SW480 (cell line): ENCODE measurements around the gene SLC25A30.
"Not testable (repeated sequence)": the region's sequence is repeated elsewhere in the genome, so short reads cannot be mapped to it uniquely, and the experiment has no call there.

Experiments used
- DNase-seq: peaks from one replicate; pipeline ENCODE4 v3.0.0-alpha.2; 2016; ENCODE audit warnings: low spot score

SLC25A30 gene

GRCh38 chr13:45432737-45433380 lies 14.7 kb upstream of the SLC25A30 start:
- no peak for DNase-seq

GRCh38 chr13:45426056-45426841 lies 8.1 kb upstream of the SLC25A30 start:
- not testable (repeated sequence) for DNase-seq

GRCh38 chr13:45422731-45423292 lies 4.6 kb upstream of the SLC25A30 start:
- no peak for DNase-seq

- DNase-seq: no peak
Observed at GRCh38 chr13:45419945-45420344, 1.8 kb upstream of the SLC25A30 start.

- not testable (repeated sequence) for DNase-seq
Observed at GRCh38 chr13:45419389-45419788, 1.2 kb upstream of the SLC25A30 start.

- no peak for DNase-seq
Observed at GRCh38 chr13:45416516-45417128, 1.6 kb downstream of the SLC25A30 start.

GRCh38 chr13:45415112-45415511 lies 3.1 kb downstream of the SLC25A30 start:
- no peak for DNase-seq

- DNase-seq: no peak
Observed at GRCh38 chr13:45413826-45414307, 4.3 kb downstream of the SLC25A30 start.

GRCh38 chr13:45412274-45413049 lies 5.7 kb downstream of the SLC25A30 start:
- no peak for DNase-seq

GRCh38 chr13:45411631-45412030 lies 6.5 kb downstream of the SLC25A30 start:
- no peak for DNase-seq

GRCh38 chr13:45411221-45411620 lies 7.0 kb downstream of the SLC25A30 start:
- DNase-seq: no peak

GRCh38 chr13:45410466-45410865 lies 7.7 kb downstream of the SLC25A30 start:
- DNase-seq: no peak

- DNase-seq: no peak
Observed at GRCh38 chr13:45410001-45410400, 8.2 kb downstream of the SLC25A30 start.

- DNase-seq: no peak
Observed at GRCh38 chr13:45406421-45406820, 11.8 kb downstream of the SLC25A30 start.

GRCh38 chr13:45403081-45403480 lies 15.1 kb downstream of the SLC25A30 start:
- DNase-seq: no peak

- DNase-seq: no peak
Observed at GRCh38 chr13:45402641-45403040, 15.5 kb downstream of the SLC25A30 start.

GRCh38 chr13:45401314-45401713 lies 16.9 kb downstream of the SLC25A30 start:
- no peak for DNase-seq

GRCh38 chr13:45398877-45399276 lies 19.3 kb downstream of the SLC25A30 start:
- peak; percentile 20 for DNase-seq

GRCh38 chr13:45396533-45397095 lies 21.6 kb downstream of the SLC25A30 start:
- peak; percentile 33 for DNase-seq

GRCh38 chr13:45393941-45394570 lies 24.1 kb downstream of the SLC25A30 start:
- DNase-seq: peak; percentile 69

- no peak for DNase-seq
Observed at GRCh38 chr13:45392811-45393210, 25.4 kb downstream of the SLC25A30 start.
